Spinal cord (tissue), 10 donors: ENCODE results near the gene CTSD. TPM values are rescaled to one million over a fixed set of nuclear protein-coding genes. Genes with fewer than 3 reads are reported as not detected.

Source experiments
- DNase-seq, 6 donors: peaks; one replicate each; pipeline versions ENCODE4 v3.0.0 to v3.0.0-alpha.2; 2013 to 2015; ENCODE audit warnings: low spot score in 6 of 6, low read depth in 4 of 6
- H3K27ac ChIP-seq: one replicate; pipeline ENCODE4 v1.5.1; 2013; ENCODE audit warnings: low read depth, low read length, control low read depth
- H3K27me3 ChIP-seq: one replicate; pipeline ENCODE4 v1.6.1; 2013; ENCODE audit warnings: low read length; ENCODE audit not compliant: control insufficient read depth, insufficient read depth
- H3K36me3 ChIP-seq: one replicate; pipeline ENCODE4 v1.6.1; 2013; ENCODE audit warnings: low read length; ENCODE audit not compliant: control insufficient read depth, insufficient read depth
- H3K4me1 ChIP-seq: one replicate; pipeline ENCODE4 v1.6.1; 2013; ENCODE audit warnings: low read length; ENCODE audit not compliant: control insufficient read depth, insufficient read depth
- H3K4me3 ChIP-seq: one replicate; pipeline ENCODE4 v1.5.1; 2013; ENCODE audit warnings: low read depth, low read length, control low read depth
- H3K9me3 ChIP-seq: one replicate; pipeline ENCODE4 v1.6.1; 2013; ENCODE audit warnings: low read length; ENCODE audit not compliant: control insufficient read depth, insufficient read depth
- WGBS: methylation state at CpG from one replicate; pipeline ENCODE4 v1.1.5; 2013; ENCODE audit warnings: missing lambda C conversion rate; ENCODE audit not compliant: insufficient coverage; 5-methylcytosine and 5-hydroxymethylcytosine counted together
- polyA plus RNA-seq, 2 donors: library from polyadenylated mRNA; unstranded; fragments of 120-200 nt; gene quantifications; one replicate each; pipeline ENCODE4 v1.2.1, GENCODE V29; 2013; ENCODE audit not compliant: insufficient read length in 2 of 2
- total RNA-seq, 2 donors: library from RNA; depleted of rRNA in 1 of 2; stranded (reverse); fragments of 120-200 nt in 1 of 2; fragments of >200 nt in 1 of 2; gene quantifications; one replicate each; pipeline versions ENCODE4 v1.2.3 to v1.2.4, GENCODE V29; 2013 to 2014
- donor health status: healthy.

CTSD gene
- total and polyA plus RNA-seq, 4 donors, result 160 to 241 (median 195) TPM

- H3K27ac ChIP-seq, result no peak overlapping the region
- peaks cover 97% of the 10 kb centered on the region for H3K36me3 ChIP-seq
- H3K4me1 ChIP-seq, result peaks cover 44% of the 10 kb centered on the region
- no peaks in the 10 kb centered on the region for H3K9me3 ChIP-seq
- DNase-seq, result no peak
- H3K27me3 ChIP-seq, result no peaks in the 10 kb centered on the region
- no peak overlapping the region for H3K4me3 ChIP-seq
- 75% methylated on average over 15 of the region's 17 CpGs for WGBS
These were observed 5.7 kb downstream of the CTSD start for GRCh38 chr11:1757861-1758610.

- H3K27ac ChIP-seq, result no peak overlapping the region
- H3K4me3 ChIP-seq, result no peak overlapping the region
- H3K36me3 ChIP-seq, result peaks cover 100% of the 10 kb centered on the region
- peaks cover 44% of the 10 kb centered on the region for H3K4me1 ChIP-seq
- WGBS, result 91% methylated on average over 40 of the region's 41 CpGs
- no peak for DNase-seq
- H3K9me3 ChIP-seq, result no peaks in the 10 kb centered on the region
- H3K27me3 ChIP-seq, result no peaks in the 10 kb centered on the region
These were observed 6.6 kb downstream of the CTSD start for GRCh38 chr11:1756791-1757771.

- H3K4me3 ChIP-seq, result no peak overlapping the region
- H3K4me1 ChIP-seq, result peaks cover 43% of the 10 kb centered on the region
- no peak for DNase-seq
- peaks cover 100% of the 10 kb centered on the region for H3K36me3 ChIP-seq
- no peaks in the 10 kb centered on the region for H3K27me3 ChIP-seq
- H3K9me3 ChIP-seq, result no peaks in the 10 kb centered on the region
- 80% methylated on average over 15 of the region's 16 CpGs for WGBS
- no peak overlapping the region for H3K27ac ChIP-seq
These were observed 7.8 kb downstream of the CTSD start for GRCh38 chr11:1755692-1756561.

- H3K36me3 ChIP-seq, result peaks cover 96% of the 10 kb centered on the region
- 91% methylated on average over 6 of the region's 9 CpGs for WGBS
- no peak overlapping the region for H3K27ac ChIP-seq
- H3K4me3 ChIP-seq, result no peak overlapping the region
- H3K27me3 ChIP-seq, result no peaks in the 10 kb centered on the region
- H3K4me1 ChIP-seq, result peaks cover 43% of the 10 kb centered on the region
- no peaks in the 10 kb centered on the region for H3K9me3 ChIP-seq
- no peak for DNase-seq
These were observed 8.4 kb downstream of the CTSD start for GRCh38 chr11:1755344-1755691.

- H3K9me3 ChIP-seq, result no peaks in the 10 kb centered on the region
- H3K36me3 ChIP-seq, result peaks cover 89% of the 10 kb centered on the region
- no peak overlapping the region for H3K27ac ChIP-seq
- no peak overlapping the region for H3K4me3 ChIP-seq
- H3K4me1 ChIP-seq, result peaks cover 43% of the 10 kb centered on the region
- DNase-seq, result no peak
- 100% methylated on average over 4 of the region's 8 CpGs for WGBS
- H3K27me3 ChIP-seq, result peaks cover 2% of the 10 kb centered on the region
These were observed 9.2 kb downstream of the CTSD start for GRCh38 chr11:1754376-1755150.

- Histone ChIP-seq H3K27ac (no peak overlapping the region), H3K9me3 (no peaks in the 10 kb centered on the region), H3K4me1 (peaks cover 43% of the 10 kb centered on the region), H3K4me3 (no peak overlapping the region), H3K27me3 (peaks cover 7% of the 10 kb centered on the region), H3K36me3 (peaks cover 82% of the 10 kb centered on the region)
- WGBS, result 91% methylated on average over 13 of the region's 14 CpGs
- DNase-seq, result no peak
These were observed 9.8 kb downstream of the CTSD start for GRCh38 chr11:1753929-1754305.

- 94% methylated on average over 32 of the region's 38 CpGs for WGBS
- Histone ChIP-seq H3K4me3 (no peak overlapping the region), H3K27me3 (peaks cover 7% of the 10 kb centered on the region), H3K27ac (no peak overlapping the region), H3K4me1 (peaks cover 43% of the 10 kb centered on the region), H3K36me3 (peaks cover 77% of the 10 kb centered on the region), H3K9me3 (no peaks in the 10 kb centered on the region)
- DNase-seq, result no peak
These were observed 10.3 kb downstream of the CTSD start for GRCh38 chr11:1753229-1753928.

- no peaks in the 10 kb centered on the region for H3K9me3 ChIP-seq
- H3K36me3 ChIP-seq, result peaks cover 72% of the 10 kb centered on the region
These were observed 10.9 kb downstream of the CTSD start for GRCh38 chr11:1752907-1753228.

More at GRCh38 chr11:1752907-1753228, 10.9 kb downstream of the CTSD start:
- Histone ChIP-seq H3K4me3 (no peak overlapping the region), H3K27ac (no peak overlapping the region), H3K27me3 (peaks cover 7% of the 10 kb centered on the region), H3K4me1 (peaks cover 48% of the 10 kb centered on the region)
- DNase-seq, result no peak
- WGBS, result 80% methylated on average over 9 of the region's 10 CpGs
